ENCODE measurements around the gene SLC7A8.

SLC7A8 gene

DNA sequence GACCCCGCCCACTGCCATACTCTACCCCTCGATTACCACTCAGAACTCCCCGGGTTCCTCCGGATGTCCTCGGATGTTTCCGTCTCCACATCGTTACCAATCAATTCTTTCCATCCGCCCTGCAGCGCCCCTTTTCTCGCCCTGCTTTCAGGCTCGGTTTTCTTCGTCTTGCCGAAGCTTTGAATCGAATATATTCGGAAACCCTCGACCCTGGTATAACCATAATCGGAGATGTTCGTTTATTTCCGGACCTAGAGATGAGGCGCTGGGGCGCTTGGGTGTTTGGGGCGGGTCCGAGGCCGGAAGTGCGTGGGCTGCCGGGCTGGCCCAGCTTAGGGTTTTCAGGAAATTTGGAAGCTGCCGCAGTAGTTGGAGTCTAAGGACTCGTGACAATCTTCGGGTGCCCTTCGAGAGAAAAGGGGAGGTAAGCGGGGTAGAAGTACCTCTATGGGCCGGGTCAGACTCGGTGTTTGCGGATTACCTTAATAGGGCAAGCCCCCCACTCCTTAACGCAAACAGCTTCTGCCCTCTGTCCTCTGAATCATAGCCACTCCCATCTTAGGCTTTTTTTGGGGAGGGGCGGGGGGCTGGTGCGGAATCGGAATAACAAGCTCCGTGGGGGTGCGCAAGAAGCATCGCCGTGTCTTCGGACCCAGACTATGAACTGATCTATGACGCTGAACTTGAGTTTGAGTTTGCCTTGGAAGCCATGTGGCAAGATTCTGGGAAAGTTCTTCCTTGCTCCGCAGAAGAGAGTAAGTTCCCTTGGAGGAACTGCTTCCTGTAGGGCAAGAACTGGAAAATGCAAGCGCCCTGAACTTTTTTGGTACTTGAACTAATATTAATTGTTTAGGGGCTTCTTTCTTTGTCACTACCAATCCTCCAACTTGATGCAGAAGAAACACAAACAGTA is 88.0 kb downstream of the SLC7A8 start, which contains the start of gene C14orf119:
TSS of gene C14orf119 (plus strand) at position 310 of the 913 bp plus-strand sequence. CDS start 2,154 bp downstream, outside the sequence.
- H3K36me3 ChIP-seq (ENCODE audit: control insufficient read depth, insufficient read depth, low read length), result peaks cover 16% of the 10 kb centered on the region
- WGBS, 2 experiments, result 0% methylated on average over 46 of the region's 46 CpGs

GRCh38 chr14:23094666-23095195 is 88.7 kb downstream of the SLC7A8 start, which contains the start of gene ACIN1:
ACIN1 (minus strand) TSS chr14:23095136; CDS start chr14:23095112, 24 bp downstream.
- H3K36me3 ChIP-seq (ENCODE audit: control insufficient read depth, insufficient read depth, low read length), result peaks cover 23% of the 10 kb centered on the region
- H3K4me3 ChIP-seq (ENCODE audit: insufficient read depth, low read depth, low read length), result peak within 1 kb of the TSS; percentile 89
- peaks cover 16% of the 10 kb centered on the region for H3K4me1 ChIP-seq (ENCODE audit: control insufficient read depth, insufficient read depth, low read length)
- 0% methylated on average over 55 of the region's 55 CpGs for WGBS, 2 experiments
- no peaks in the 10 kb centered on the region for H3K27me3 ChIP-seq (ENCODE audit: control insufficient read depth, insufficient read depth, low read length, poor library complexity, severe bottlenecking)
- H3K9me3 ChIP-seq (ENCODE audit: control insufficient read depth, low read length), result no peaks in the 10 kb centered on the region
- H3K27ac ChIP-seq (ENCODE audit: insufficient read depth, low read depth, low read length, poor library complexity, severe bottlenecking), result peak within 1 kb of the TSS; percentile 83

More for the DNA sequence above, 88.0 kb downstream of the SLC7A8 start, which contains the start of gene C14orf119:
- Histone ChIP-seq H3K27ac (ENCODE audit: insufficient read depth, low read depth, low read length, poor library complexity, severe bottlenecking) (peak within 1 kb of the TSS; percentile 83), H3K9me3 (ENCODE audit: control insufficient read depth, low read length) (no peaks in the 10 kb centered on the region), H3K27me3 (ENCODE audit: control insufficient read depth, insufficient read depth, low read length, poor library complexity, severe bottlenecking) (no peaks in the 10 kb centered on the region), H3K4me1 (ENCODE audit: control insufficient read depth, insufficient read depth, low read length) (peaks cover 16% of the 10 kb centered on the region), H3K4me3 (ENCODE audit: insufficient read depth, low read depth, low read length) (peak within 1 kb of the TSS; percentile 89)

- Histone ChIP-seq H3K4me3 (ENCODE audit: insufficient read depth, low read depth, low read length) (peak overlapping the region; percentile 89), H3K4me1 (ENCODE audit: control insufficient read depth, insufficient read depth, low read length) (peaks cover 16% of the 10 kb centered on the region), H3K27me3 (ENCODE audit: control insufficient read depth, insufficient read depth, low read length, poor library complexity, severe bottlenecking) (no peaks in the 10 kb centered on the region), H3K36me3 (ENCODE audit: control insufficient read depth, insufficient read depth, low read length) (peaks cover 29% of the 10 kb centered on the region), H3K27ac (ENCODE audit: insufficient read depth, low read depth, low read length, poor library complexity, severe bottlenecking) (no peak overlapping the region), H3K9me3 (ENCODE audit: control insufficient read depth, low read length) (no peaks in the 10 kb centered on the region)
- WGBS, 2 experiments, result 3% methylated on average over 13 to 14 of the region's 14 CpGs
These were observed 89.3 kb downstream of the SLC7A8 start for GRCh38 chr14:23093991-23094665.

GRCh38 chr14:23093526-23093925 is 89.9 kb downstream of the SLC7A8 start:
- H3K36me3 ChIP-seq (ENCODE audit: control insufficient read depth, insufficient read depth, low read length), result peaks cover 35% of the 10 kb centered on the region

DNA sequence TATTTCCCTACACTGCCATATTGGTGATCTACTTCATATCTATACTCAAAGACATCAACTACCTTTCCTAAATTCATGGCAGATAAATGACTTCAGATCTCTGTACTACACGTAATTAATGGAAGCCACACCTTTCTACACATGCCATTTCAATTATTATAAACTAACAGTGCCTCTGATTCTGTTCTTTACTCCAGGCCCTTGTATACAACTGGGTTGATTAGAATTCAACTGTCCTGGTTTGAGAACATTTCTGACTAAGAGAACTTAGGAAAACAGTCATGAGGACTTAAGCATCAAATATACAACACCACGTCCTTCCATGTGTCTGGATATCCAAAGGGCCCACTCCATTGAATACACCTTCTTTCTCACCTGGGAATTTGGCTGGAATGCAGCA is 90.4 kb downstream of the SLC7A8 start:
- Histone ChIP-seq H3K27ac (ENCODE audit: insufficient read depth, low read depth, low read length, poor library complexity, severe bottlenecking) (no peak overlapping the region), H3K27me3 (ENCODE audit: control insufficient read depth, insufficient read depth, low read length, poor library complexity, severe bottlenecking) (no peaks in the 10 kb centered on the region), H3K36me3 (ENCODE audit: control insufficient read depth, insufficient read depth, low read length) (peaks cover 35% of the 10 kb centered on the region), H3K9me3 (ENCODE audit: control insufficient read depth, low read length) (no peaks in the 10 kb centered on the region), H3K4me1 (ENCODE audit: control insufficient read depth, insufficient read depth, low read length) (peaks cover 16% of the 10 kb centered on the region), H3K4me3 (ENCODE audit: insufficient read depth, low read depth, low read length) (no peak overlapping the region)
- 77 to 98% methylated on average over 2 of the region's 2 CpGs for whole genome bisulfite sequencing, 2 experiments

More at GRCh38 chr14:23093526-23093925, 89.9 kb downstream of the SLC7A8 start:
- Histone ChIP-seq H3K4me1 (ENCODE audit: control insufficient read depth, insufficient read depth, low read length) (peaks cover 16% of the 10 kb centered on the region), H3K27me3 (ENCODE audit: control insufficient read depth, insufficient read depth, low read length, poor library complexity, severe bottlenecking) (no peaks in the 10 kb centered on the region), H3K9me3 (ENCODE audit: control insufficient read depth, low read length) (no peaks in the 10 kb centered on the region), H3K27ac (ENCODE audit: insufficient read depth, low read depth, low read length, poor library complexity, severe bottlenecking) (no peak overlapping the region), H3K4me3 (ENCODE audit: insufficient read depth, low read depth, low read length) (peak overlapping the region; percentile 89)
- WGBS, 2 experiments, result 86 to 97% methylated on average over 2 of the region's 2 CpGs

- Histone ChIP-seq H3K36me3 (ENCODE audit: control insufficient read depth, insufficient read depth, low read length) (peaks cover 38% of the 10 kb centered on the region), H3K9me3 (ENCODE audit: control insufficient read depth, low read length) (no peaks in the 10 kb centered on the region), H3K27ac (ENCODE audit: insufficient read depth, low read depth, low read length, poor library complexity, severe bottlenecking) (no peak overlapping the region), H3K27me3 (ENCODE audit: control insufficient read depth, insufficient read depth, low read length, poor library complexity, severe bottlenecking) (no peaks in the 10 kb centered on the region), H3K4me1 (ENCODE audit: control insufficient read depth, insufficient read depth, low read length) (peaks cover 14% of the 10 kb centered on the region), H3K4me3 (ENCODE audit: insufficient read depth, low read depth, low read length) (no peak overlapping the region)
- WGBS, 2 experiments, result 86 to 87% methylated on average over 12 of the region's 12 CpGs
These were observed 91.9 kb downstream of the SLC7A8 start for GRCh38 chr14:23091294-23092225.

- Histone ChIP-seq H3K27me3 (ENCODE audit: control insufficient read depth, insufficient read depth, low read length, poor library complexity, severe bottlenecking) (no peaks in the 10 kb centered on the region), H3K36me3 (ENCODE audit: control insufficient read depth, insufficient read depth, low read length) (peaks cover 51% of the 10 kb centered on the region), H3K4me1 (ENCODE audit: control insufficient read depth, insufficient read depth, low read length) (peaks cover 12% of the 10 kb centered on the region), H3K4me3 (ENCODE audit: insufficient read depth, low read depth, low read length) (no peak overlapping the region), H3K27ac (ENCODE audit: insufficient read depth, low read depth, low read length, poor library complexity, severe bottlenecking) (no peak overlapping the region), H3K9me3 (ENCODE audit: control insufficient read depth, low read length) (no peaks in the 10 kb centered on the region)
- WGBS, 2 experiments, result 95 to 98% methylated on average over 4 of the region's 4 CpGs
These were observed 93.2 kb downstream of the SLC7A8 start for GRCh38 chr14:23090254-23090636.

DNA sequence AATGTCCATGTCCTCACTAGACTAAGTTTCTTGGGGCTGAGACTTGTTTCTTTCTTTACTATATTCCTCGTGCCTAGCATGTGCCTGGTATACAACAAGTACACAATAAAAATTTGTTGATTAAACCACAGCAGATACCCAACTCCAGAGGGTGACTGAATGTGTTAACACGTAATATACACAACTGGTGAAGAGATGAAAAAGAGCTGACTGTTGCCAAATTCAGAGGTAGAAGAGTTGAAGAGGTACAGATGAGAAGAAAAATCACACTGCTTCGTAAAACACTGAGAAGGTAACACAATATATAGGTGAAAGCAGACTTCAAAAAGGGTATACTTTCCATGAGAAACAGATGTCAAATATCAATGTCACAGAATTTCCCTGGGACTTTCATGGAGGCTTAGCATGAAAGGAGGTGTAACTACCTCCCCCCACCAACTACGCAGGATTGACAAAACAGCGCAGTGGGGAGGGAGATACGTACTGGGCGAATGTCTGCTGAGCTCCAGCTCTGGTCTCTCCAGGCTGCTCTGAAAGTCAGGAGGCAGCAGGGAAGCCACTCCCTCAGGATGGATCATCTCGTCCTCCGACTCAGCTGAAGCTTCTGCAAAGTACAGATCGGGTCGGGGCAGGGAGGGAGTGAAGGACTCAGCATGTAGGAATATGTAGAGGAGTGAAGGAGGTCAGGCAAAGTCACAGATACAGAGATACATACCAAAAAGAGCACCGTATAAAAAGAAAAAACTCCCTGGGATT is 93.8 kb downstream of the SLC7A8 start:
- Histone ChIP-seq H3K9me3 (ENCODE audit: control insufficient read depth, low read length) (no peaks in the 10 kb centered on the region), H3K27me3 (ENCODE audit: control insufficient read depth, insufficient read depth, low read length, poor library complexity, severe bottlenecking) (no peaks in the 10 kb centered on the region), H3K36me3 (ENCODE audit: control insufficient read depth, insufficient read depth, low read length) (peaks cover 55% of the 10 kb centered on the region), H3K27ac (ENCODE audit: insufficient read depth, low read depth, low read length, poor library complexity, severe bottlenecking) (no peak overlapping the region), H3K4me1 (ENCODE audit: control insufficient read depth, insufficient read depth, low read length) (peaks cover 12% of the 10 kb centered on the region), H3K4me3 (ENCODE audit: insufficient read depth, low read depth, low read length) (no peak overlapping the region)
- 92 to 96% methylated on average over 12 of the region's 12 CpGs for WGBS, 2 experiments

- Histone ChIP-seq H3K27ac (ENCODE audit: insufficient read depth, low read depth, low read length, poor library complexity, severe bottlenecking) (no peak overlapping the region), H3K4me3 (ENCODE audit: insufficient read depth, low read depth, low read length) (no peak overlapping the region), H3K4me1 (ENCODE audit: control insufficient read depth, insufficient read depth, low read length) (no peaks in the 10 kb centered on the region), H3K9me3 (ENCODE audit: control insufficient read depth, low read length) (no peaks in the 10 kb centered on the region), H3K36me3 (ENCODE audit: control insufficient read depth, insufficient read depth, low read length) (peaks cover 68% of the 10 kb centered on the region), H3K27me3 (ENCODE audit: control insufficient read depth, insufficient read depth, low read length, poor library complexity, severe bottlenecking) (no peaks in the 10 kb centered on the region)
- 92 to 96% methylated on average over 1 of the region's 1 CpG for WGBS, 2 experiments
These were observed 96.9 kb downstream of the SLC7A8 start for GRCh38 chr14:23086565-23086964.

Data from ectodermal cell (in vitro differentiated cells).